22Rv1 (cell line): Measurements from ENCODE around the gene BRD4.

Experiments used
- ZFX ChIP-seq: fragments of 450-650 bp; IDR thresholded peaks from 2 replicates; pipeline ENCODE4 v1.6.1; 2017; ENCODE audit warnings: antibody characterized with exemption, borderline replicate concordance
- TF ChIP-seq, protein P1 (sequence below): fragments of 450-650 bp; IDR thresholded peaks from 2 replicates; pipeline ENCODE4 v1.5.1; 2017; ENCODE audit warnings: mild to moderate bottlenecking

DNA sequence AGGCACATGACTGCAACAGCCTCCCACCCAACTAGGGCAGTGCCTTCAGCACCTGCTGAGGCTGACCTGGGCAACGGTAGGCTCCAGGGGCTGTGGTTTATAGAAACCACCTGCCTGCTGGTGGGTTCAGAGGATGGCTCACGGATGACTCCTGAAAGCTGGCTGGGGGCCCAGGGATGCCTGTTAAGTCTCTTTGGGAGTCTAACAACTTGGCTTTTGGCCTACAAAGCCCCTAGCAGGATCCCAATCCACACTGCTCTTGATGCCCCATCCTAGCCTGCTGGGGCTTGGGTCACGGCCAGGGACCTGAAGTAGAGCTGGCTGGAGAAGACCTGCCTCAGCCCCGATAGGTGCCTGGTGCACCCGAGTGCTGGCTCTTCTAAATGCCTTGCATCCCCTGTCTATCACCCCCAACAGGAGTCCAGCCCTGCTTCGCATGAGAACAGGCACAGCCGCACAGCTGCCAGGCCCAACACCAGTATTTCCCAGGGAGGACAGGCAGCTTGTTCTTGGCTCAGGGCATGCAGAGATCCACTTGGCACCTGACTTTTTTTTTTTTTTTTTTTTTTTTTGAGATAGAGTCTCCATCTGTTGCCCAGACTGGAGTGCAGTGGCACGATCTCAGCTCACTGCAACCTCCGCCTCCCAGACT, 91.0 kb downstream of the BRD4 start:
- TF ChIP-seq, protein P1, sequence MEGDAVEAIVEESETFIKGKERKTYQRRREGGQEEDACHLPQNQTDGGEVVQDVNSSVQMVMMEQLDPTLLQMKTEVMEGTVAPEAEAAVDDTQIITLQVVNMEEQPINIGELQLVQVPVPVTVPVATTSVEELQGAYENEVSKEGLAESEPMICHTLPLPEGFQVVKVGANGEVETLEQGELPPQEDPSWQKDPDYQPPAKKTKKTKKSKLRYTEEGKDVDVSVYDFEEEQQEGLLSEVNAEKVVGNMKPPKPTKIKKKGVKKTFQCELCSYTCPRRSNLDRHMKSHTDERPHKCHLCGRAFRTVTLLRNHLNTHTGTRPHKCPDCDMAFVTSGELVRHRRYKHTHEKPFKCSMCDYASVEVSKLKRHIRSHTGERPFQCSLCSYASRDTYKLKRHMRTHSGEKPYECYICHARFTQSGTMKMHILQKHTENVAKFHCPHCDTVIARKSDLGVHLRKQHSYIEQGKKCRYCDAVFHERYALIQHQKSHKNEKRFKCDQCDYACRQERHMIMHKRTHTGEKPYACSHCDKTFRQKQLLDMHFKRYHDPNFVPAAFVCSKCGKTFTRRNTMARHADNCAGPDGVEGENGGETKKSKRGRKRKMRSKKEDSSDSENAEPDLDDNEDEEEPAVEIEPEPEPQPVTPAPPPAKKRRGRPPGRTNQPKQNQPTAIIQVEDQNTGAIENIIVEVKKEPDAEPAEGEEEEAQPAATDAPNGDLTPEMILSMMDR: no peak
- TF ChIP-seq ZFX: no peak
